GM12878 (cell line): ENCODE data around the gene ADAMTS16.

Experiments
- EZH2 ChIP-seq: IDR thresholded peaks from 2 replicates; pipeline ENCODE4 v1.6.1; 2012; ENCODE audit warnings: low read depth, mild to moderate bottlenecking, control low read depth, inconsistent platforms, low read length, borderline replicate concordance; ENCODE audit not compliant: control insufficient read depth
- HDAC6 ChIP-seq: fragments of 200-600 bp; sonication (generic); IDR thresholded peaks from one replicate; pipeline ENCODE4 v1.8.0; 2017; ENCODE audit warnings: antibody characterized with exemption; ENCODE audit not compliant: unreplicated experiment
- POLR2A ChIP-seq: IDR thresholded peaks from 2 replicates; pipeline ENCODE4 v1.6.1; 2011; ENCODE audit warnings: low read depth, mild to moderate bottlenecking, low read length
- TF ChIP-seq, protein P1 (sequence below): IDR thresholded peaks from 2 replicates; pipeline ENCODE4 v1.6.1; 2011; ENCODE audit warnings: low read depth, low read length, improper control_type of control experiment, borderline replicate concordance
- TF ChIP-seq, protein P2 (sequence below), 3 experiments: IDR thresholded peaks in 2 of 3; conservative IDR thresholded peaks in 1 of 3; 2 replicates each; pipeline ENCODE4 v1.5.1; 2011; ENCODE audit warnings: low read depth in 3 of 3, low read length in 3 of 3, mild to moderate bottlenecking in 3 of 3, control low read depth in 2 of 3, moderate library complexity in 2 of 3, inconsistent platforms in 1 of 3, mixed read lengths in 1 of 3; ENCODE audit not compliant: control insufficient read depth in 2 of 3, insufficient read depth in 1 of 3; ENCODE audit errors: extremely low read depth in 1 of 3
- TF ChIP-seq, protein P3 (sequence below): IDR thresholded peaks from 2 replicates; pipeline ENCODE4 v1.6.1; 2011; ENCODE audit warnings: borderline replicate concordance, low read depth, mild to moderate bottlenecking, moderate library complexity, low read length; ENCODE audit not compliant: insufficient read depth, poor library complexity, severe bottlenecking

DNA sequence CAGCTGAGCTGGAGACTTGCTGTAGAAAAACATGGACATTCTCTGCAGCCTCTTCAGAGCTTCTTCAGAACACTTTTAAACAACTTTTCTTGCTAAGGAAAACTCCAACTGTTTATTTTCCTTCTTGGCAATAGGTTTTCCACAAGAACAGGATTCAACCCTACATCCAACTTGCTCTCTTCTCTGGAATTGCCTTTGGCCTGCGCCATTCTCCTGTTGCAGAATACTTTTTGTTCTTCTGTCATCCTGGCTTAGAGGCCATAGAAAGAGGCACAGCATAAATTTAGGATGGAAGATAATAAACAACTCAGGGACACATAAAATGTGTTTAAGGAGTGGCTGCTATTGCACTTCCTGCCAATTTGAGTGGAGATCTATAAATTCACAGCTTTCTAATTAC is 227.6 kb downstream of the ADAMTS16 start:
- no peak for TF ChIP-seq EZH2
- TF ChIP-seq HDAC6, result no peak
- TF ChIP-seq, protein P1, sequence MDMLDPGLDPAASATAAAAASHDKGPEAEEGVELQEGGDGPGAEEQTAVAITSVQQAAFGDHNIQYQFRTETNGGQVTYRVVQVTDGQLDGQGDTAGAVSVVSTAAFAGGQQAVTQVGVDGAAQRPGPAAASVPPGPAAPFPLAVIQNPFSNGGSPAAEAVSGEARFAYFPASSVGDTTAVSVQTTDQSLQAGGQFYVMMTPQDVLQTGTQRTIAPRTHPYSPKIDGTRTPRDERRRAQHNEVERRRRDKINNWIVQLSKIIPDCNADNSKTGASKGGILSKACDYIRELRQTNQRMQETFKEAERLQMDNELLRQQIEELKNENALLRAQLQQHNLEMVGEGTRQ, result no peak
- no peak for TF ChIP-seq POLR2A
- TF ChIP-seq, protein P2, sequence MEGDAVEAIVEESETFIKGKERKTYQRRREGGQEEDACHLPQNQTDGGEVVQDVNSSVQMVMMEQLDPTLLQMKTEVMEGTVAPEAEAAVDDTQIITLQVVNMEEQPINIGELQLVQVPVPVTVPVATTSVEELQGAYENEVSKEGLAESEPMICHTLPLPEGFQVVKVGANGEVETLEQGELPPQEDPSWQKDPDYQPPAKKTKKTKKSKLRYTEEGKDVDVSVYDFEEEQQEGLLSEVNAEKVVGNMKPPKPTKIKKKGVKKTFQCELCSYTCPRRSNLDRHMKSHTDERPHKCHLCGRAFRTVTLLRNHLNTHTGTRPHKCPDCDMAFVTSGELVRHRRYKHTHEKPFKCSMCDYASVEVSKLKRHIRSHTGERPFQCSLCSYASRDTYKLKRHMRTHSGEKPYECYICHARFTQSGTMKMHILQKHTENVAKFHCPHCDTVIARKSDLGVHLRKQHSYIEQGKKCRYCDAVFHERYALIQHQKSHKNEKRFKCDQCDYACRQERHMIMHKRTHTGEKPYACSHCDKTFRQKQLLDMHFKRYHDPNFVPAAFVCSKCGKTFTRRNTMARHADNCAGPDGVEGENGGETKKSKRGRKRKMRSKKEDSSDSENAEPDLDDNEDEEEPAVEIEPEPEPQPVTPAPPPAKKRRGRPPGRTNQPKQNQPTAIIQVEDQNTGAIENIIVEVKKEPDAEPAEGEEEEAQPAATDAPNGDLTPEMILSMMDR (IDR thresholded peaks at IDR 0.05 in 2 of 3, conservative IDR thresholded peaks at IDR 0.05 in 1 of 3; ENCODE audit: control insufficient read depth in 2 of 3, extremely low read depth in 1 of 3, insufficient read depth in 1 of 3, low read depth in 3 of 3, low read length in 3 of 3), result no peak
- TF ChIP-seq, protein P3, sequence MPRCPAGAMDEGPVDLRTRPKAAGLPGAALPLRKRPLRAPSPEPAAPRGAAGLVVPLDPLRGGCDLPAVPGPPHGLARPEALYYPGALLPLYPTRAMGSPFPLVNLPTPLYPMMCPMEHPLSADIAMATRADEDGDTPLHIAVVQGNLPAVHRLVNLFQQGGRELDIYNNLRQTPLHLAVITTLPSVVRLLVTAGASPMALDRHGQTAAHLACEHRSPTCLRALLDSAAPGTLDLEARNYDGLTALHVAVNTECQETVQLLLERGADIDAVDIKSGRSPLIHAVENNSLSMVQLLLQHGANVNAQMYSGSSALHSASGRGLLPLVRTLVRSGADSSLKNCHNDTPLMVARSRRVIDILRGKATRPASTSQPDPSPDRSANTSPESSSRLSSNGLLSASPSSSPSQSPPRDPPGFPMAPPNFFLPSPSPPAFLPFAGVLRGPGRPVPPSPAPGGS, result no peak
